H1 (cell line): ENCODE results near the gene UBE2M. TPM values are rescaled to one million over a fixed set of nuclear protein-coding genes. Genes with fewer than 3 reads are reported as not detected.

Experiments used
- CTCF ChIA-PET: fragments of 300-600 bp; sonication (Branson Sonifier 250); formaldehyde crosslinking; loops from one replicate; lab custom pipeline; 2021; ENCODE audit not compliant: partially characterized antibody; lab: Charles Lee
- POLR2A ChIA-PET: fragments of 300-600 bp; sonication (Branson Sonifier 250); formaldehyde crosslinking; loops from one replicate; lab custom pipeline; 2021; ENCODE audit warnings: inconsistent platforms; ENCODE audit not compliant: partially characterized antibody; lab: Charles Lee
- DNase-seq, 2 experiments: peaks; one replicate each; pipeline versions ENCODE4 v3.0.0 to v3.0.0-alpha.2; 2010 to 2022; ENCODE audit warnings: low spot score in 2 of 2, low read depth in 1 of 2, mixed read lengths in 1 of 2
- FAIRE-seq: peaks from 2 replicates; lab custom pipeline; 2011; peaks lifted over from hg19 to GRCh38; lab: Jason Lieb, UNC
- H2AFZ ChIP-seq: 2 replicates; pipeline ENCODE4 v1.8.1; 2012; ENCODE audit warnings: low read length, inconsistent platforms
- H2AK5ac ChIP-seq: 2 replicates; pipeline ENCODE4 v1.6.1; 2013; ENCODE audit warnings: low read depth, low read length
- H2BK120ac ChIP-seq: replicated peaks from 2 replicates; pipeline ENCODE3; 2013; ENCODE audit warnings: low read depth, low read length, inconsistent platforms
- H2BK12ac ChIP-seq: 2 replicates; pipeline ENCODE4 v1.6.1; 2013; ENCODE audit warnings: low read depth, low read length
- H2BK15ac ChIP-seq: 2 replicates; pipeline ENCODE4 v1.6.1; 2013; ENCODE audit warnings: low read length
- H2BK20ac ChIP-seq: 2 replicates; pipeline ENCODE4 v1.6.1; 2013; ENCODE audit warnings: low read length
- H2BK5ac ChIP-seq: 2 replicates; pipeline ENCODE4 v1.6.1; 2013; ENCODE audit warnings: low read depth, low read length
- H3K14ac ChIP-seq: 2 replicates; pipeline ENCODE4 v1.6.1; 2013; ENCODE audit warnings: inconsistent platforms; ENCODE audit not compliant: insufficient read length
- H3K18ac ChIP-seq: 2 replicates; pipeline ENCODE4 v1.6.1; 2013; ENCODE audit warnings: low read length; ENCODE audit errors: extremely low read depth
- H3K23ac ChIP-seq: 2 replicates; pipeline ENCODE4 v1.6.1; 2013; ENCODE audit warnings: inconsistent platforms; ENCODE audit not compliant: insufficient read length
- H3K23me2 ChIP-seq: 2 replicates; pipeline ENCODE4 v1.6.1; 2013; ENCODE audit warnings: low read depth, low read length
- H3K27ac ChIP-seq: 2 replicates; pipeline ENCODE4 v1.6.1; 2011; ENCODE audit warnings: low read depth, low read length, inconsistent platforms
- H3K27me3 ChIP-seq, 4 experiments: replicated peaks in 1 of 4; 1 replicate in 1 of 4; 2 replicates in 3 of 4; pipeline versions ENCODE4 v1.6.1 to v1.8.1; 2011 to 2013; ENCODE audit warnings: low read length in 3 of 4, mild to moderate bottlenecking in 3 of 4, inconsistent platforms in 2 of 4, mixed read lengths in 2 of 4, moderate library complexity in 1 of 4; ENCODE audit not compliant: control insufficient read depth in 3 of 4, insufficient read depth in 3 of 4; ENCODE audit errors: extremely low read depth in 1 of 4
- H3K36me3 ChIP-seq, 4 experiments: 2 replicates each; pipeline versions ENCODE4 v1.6.1 to v1.8.1; 2011 to 2013; ENCODE audit warnings: mild to moderate bottlenecking in 4 of 4, low read length in 3 of 4, moderate library complexity in 2 of 4, control low read depth in 1 of 4, inconsistent platforms in 1 of 4; ENCODE audit not compliant: insufficient read depth in 4 of 4, control insufficient read depth in 2 of 4
- H3K4ac ChIP-seq: replicated peaks from 2 replicates; pipeline ENCODE3; 2013; ENCODE audit warnings: low read length, low read depth, mixed read lengths, inconsistent platforms; ENCODE audit not compliant: insufficient read length
- H3K4me1 ChIP-seq, 4 experiments: replicated peaks in 1 of 4; 1 replicate in 1 of 4; 2 replicates in 3 of 4; pipeline versions ENCODE4 v1.6.1 to v1.8.1; 2011 to 2013; ENCODE audit warnings: low read length in 3 of 4, inconsistent platforms in 2 of 4, mixed read lengths in 1 of 4; ENCODE audit not compliant: insufficient read depth in 4 of 4, control insufficient read depth in 3 of 4
- H3K4me2 ChIP-seq, 2 experiments: 2 replicates each; pipeline versions ENCODE4 v1.6.1 to v1.8.1; 2011 to 2013; ENCODE audit warnings: low read depth in 2 of 2, low read length in 2 of 2, control low read depth in 1 of 2, inconsistent platforms in 1 of 2, mild to moderate bottlenecking in 1 of 2; ENCODE audit not compliant: insufficient read depth in 1 of 2
- H3K4me3 ChIP-seq, 4 experiments: fragments of 200-600, 300-600 bp in 1 of 4; sonication (generic), shearing (Covaris generic), sonication (Bioruptor Twin) in 1 of 4; 2 replicates each; pipeline versions ENCODE4 v1.5.1 to v1.8.1; 2011 to 2016; ENCODE audit warnings: low read length in 4 of 4, low read depth in 3 of 4, control low read depth in 2 of 4, inconsistent platforms in 2 of 4, mild to moderate bottlenecking in 2 of 4, mixed read lengths in 1 of 4, moderate library complexity in 1 of 4; ENCODE audit not compliant: insufficient read depth in 2 of 4; ENCODE audit errors: extremely low read depth in 1 of 4
- H3K56ac ChIP-seq: replicated peaks from 2 replicates; pipeline ENCODE3; 2013; ENCODE audit warnings: low read depth, mild to moderate bottlenecking, mixed read lengths, low read length, inconsistent platforms; ENCODE audit not compliant: insufficient read length
- H3K79me1 ChIP-seq: 2 replicates; pipeline ENCODE4 v1.6.1; 2013; ENCODE audit warnings: low read depth, low read length, control low read depth
- H3K79me2 ChIP-seq, 2 experiments: 2 replicates each; pipeline versions ENCODE4 v1.6.1 to v1.8.1; 2012 to 2013; ENCODE audit warnings: low read length in 2 of 2, mild to moderate bottlenecking in 2 of 2, inconsistent platforms in 1 of 2; ENCODE audit not compliant: insufficient read depth in 2 of 2, control insufficient read depth in 1 of 2
- H3K9ac ChIP-seq, 4 experiments: replicated peaks in 1 of 4; 1 replicate in 1 of 4; 2 replicates in 3 of 4; pipeline versions ENCODE4 v1.6.1 to v1.8.1; 2011 to 2013; ENCODE audit warnings: low read depth in 3 of 4, low read length in 3 of 4, control low read depth in 2 of 4, mild to moderate bottlenecking in 2 of 4, moderate library complexity in 2 of 4, inconsistent platforms in 1 of 4; ENCODE audit errors: extremely low read depth in 1 of 4
- H3K9me3 ChIP-seq, 2 experiments: 2 replicates each; pipeline versions ENCODE4 v1.6.1 to v1.8.1; 2012 to 2013; ENCODE audit warnings: mild to moderate bottlenecking in 2 of 2, moderate library complexity in 2 of 2, control low read depth in 1 of 2, inconsistent platforms in 1 of 2, low read depth in 1 of 2, low read length in 1 of 2, mixed read lengths in 1 of 2; ENCODE audit not compliant: insufficient read depth in 2 of 2
- H4K20me1 ChIP-seq, 2 experiments: replicated peaks in 1 of 2; 2 replicates each; pipeline versions ENCODE3 to v1.8.1; 2011 to 2013; ENCODE audit warnings: inconsistent platforms in 2 of 2, low read length in 2 of 2, mild to moderate bottlenecking in 1 of 2; ENCODE audit not compliant: insufficient read depth in 2 of 2, control insufficient read depth in 1 of 2
- H4K5ac ChIP-seq: 2 replicates; pipeline ENCODE4 v1.6.1; 2013; ENCODE audit warnings: low read length, low read depth, mixed read lengths, inconsistent platforms; ENCODE audit not compliant: insufficient read length
- H4K8ac ChIP-seq: 2 replicates; pipeline ENCODE4 v1.8.0; 2013; ENCODE audit warnings: mild to moderate bottlenecking, moderate library complexity, low read length, inconsistent platforms; ENCODE audit not compliant: insufficient read depth; ENCODE audit errors: extremely low read depth
- H4K91ac ChIP-seq: replicated peaks from 2 replicates; pipeline ENCODE3; 2013; ENCODE audit warnings: low read length, mixed read lengths, inconsistent platforms; ENCODE audit not compliant: insufficient read length
- BRCA1 ChIP-seq: IDR thresholded peaks from 2 replicates; pipeline ENCODE4 v1.6.1; 2012; ENCODE audit warnings: low read depth, low read length, improper control_type of control experiment
- GABPA ChIP-seq: IDR thresholded peaks from 2 replicates; pipeline ENCODE4 v1.6.1; 2011; ENCODE audit warnings: mild to moderate bottlenecking, low read length, moderate library complexity, borderline replicate concordance; ENCODE audit not compliant: insufficient read depth
- NRF1 ChIP-seq: IDR thresholded peaks from 2 replicates; pipeline ENCODE4 v1.6.1; 2011; ENCODE audit warnings: mild to moderate bottlenecking, low read depth, low read length, improper control_type of control experiment
- WGBS, 2 experiments: shearing (Covaris generic) in 1 of 2; methylation state at CpG; one replicate each; pipeline versions ENCODE4 v1.1.6 to v1.1.7; 2013 to 2015; ENCODE audit warnings: low lambda C conversion rate in 2 of 2, mixed read lengths in 2 of 2, inconsistent platforms in 1 of 2, low coverage in 1 of 2, missing lambda C conversion rate in 1 of 2; ENCODE audit not compliant: insufficient replicate concordance in 2 of 2, insufficient coverage in 1 of 2, insufficient read length in 1 of 2; ENCODE audit errors: extremely low coverage in 1 of 2, missing lambda C conversion rate in 1 of 2; 5-methylcytosine and 5-hydroxymethylcytosine counted together
- polyA plus RNA-seq, 7 experiments: library from polyadenylated mRNA; depleted of rRNA in 3 of 7; stranded (reverse) in 5 of 7; unstranded in 2 of 7; fragments of >200 nt in 5 of 7; fragments of 200-250 nt in 2 of 7; gene quantifications; 1 replicate in 5 of 7; 2 replicates in 1 of 7; 4 replicates in 1 of 7; pipeline versions ENCODE4 v1.2.1 to v1.2.3, GENCODE V29; 2011 to 2013; ENCODE audit warnings: missing spikeins in 2 of 7, mixed read lengths in 2 of 7
- total RNA-seq: library from RNA; stranded (reverse); fragmentation: NEBNext Ultra II Directional; extraction: Animal tissue kit (Norgen Biotek cat#: 25700); gene quantifications from 2 replicates; pipeline ENCODE4 v1.2.1, GENCODE V29; 2021
- TF ChIP-seq, protein P1 (sequence below): IDR thresholded peaks from 2 replicates; pipeline ENCODE4 v1.6.1; 2012; ENCODE audit warnings: low read length, inconsistent platforms
- TF ChIP-seq, protein P2 (sequence below): IDR thresholded peaks from 2 replicates; pipeline ENCODE4 v1.6.1; 2011; ENCODE audit warnings: low read depth, mild to moderate bottlenecking, low read length; ENCODE audit not compliant: insufficient read depth

Gene UBE2M
- total and polyA plus RNA-seq, 2 of the 8 experiments (the other 6 are each of a cell fraction or from before 2014, with no cell fraction given), result 93.8 to 114 TPM

- Histone ChIP-seq H3K23ac (no peak overlapping the region), H3K4me1 (peaks cover 0 to 11% (median 1%) of the 10 kb centered on the region in 4 experiments; a peak in 3 of 7 replicates), H3K4ac (no peak overlapping the region), H2AFZ (no peak overlapping the region), H3K27ac (no peak overlapping the region), H3K18ac (no peak overlapping the region), H4K5ac (no peak overlapping the region), H3K56ac (no peak overlapping the region), H3K27me3 (no peaks in the 10 kb centered on the region), H4K91ac (no peak overlapping the region), H4K20me1 (peaks cover 0 to 2% of the 10 kb centered on the region in 2 experiments), H2BK20ac (no peak overlapping the region), H3K79me2 (no peaks in the 10 kb centered on the region), H2BK15ac (no peak overlapping the region), H3K4me2 (peak overlapping the region in 1 of 2 experiments; percentile 63; a peak in 1 of 4 replicates), H3K4me3 (no peak overlapping the region), H2AK5ac (no peak overlapping the region), H2BK12ac (no peak overlapping the region), H2BK5ac (no peak overlapping the region), H3K14ac (no peak overlapping the region), H3K9ac (no peak overlapping the region), H3K79me1 (no peaks in the 10 kb centered on the region), H4K8ac (no peak overlapping the region), H3K23me2 (peaks cover 17% of the 10 kb centered on the region), H2BK120ac (no peak overlapping the region), H3K36me3 (peaks cover 2 to 9% (median 7%) of the 10 kb centered on the region in 4 experiments; a peak in 3 of 8 replicates), H3K9me3 (no peaks in the 10 kb centered on the region)
- no peak for TF ChIP-seq NRF1
- TF ChIP-seq, protein P1, sequence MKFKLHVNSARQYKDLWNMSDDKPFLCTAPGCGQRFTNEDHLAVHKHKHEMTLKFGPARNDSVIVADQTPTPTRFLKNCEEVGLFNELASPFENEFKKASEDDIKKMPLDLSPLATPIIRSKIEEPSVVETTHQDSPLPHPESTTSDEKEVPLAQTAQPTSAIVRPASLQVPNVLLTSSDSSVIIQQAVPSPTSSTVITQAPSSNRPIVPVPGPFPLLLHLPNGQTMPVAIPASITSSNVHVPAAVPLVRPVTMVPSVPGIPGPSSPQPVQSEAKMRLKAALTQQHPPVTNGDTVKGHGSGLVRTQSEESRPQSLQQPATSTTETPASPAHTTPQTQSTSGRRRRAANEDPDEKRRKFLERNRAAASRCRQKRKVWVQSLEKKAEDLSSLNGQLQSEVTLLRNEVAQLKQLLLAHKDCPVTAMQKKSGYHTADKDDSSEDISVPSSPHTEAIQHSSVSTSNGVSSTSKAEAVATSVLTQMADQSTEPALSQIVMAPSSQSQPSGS, result no peak
- TF ChIP-seq, protein P2, sequence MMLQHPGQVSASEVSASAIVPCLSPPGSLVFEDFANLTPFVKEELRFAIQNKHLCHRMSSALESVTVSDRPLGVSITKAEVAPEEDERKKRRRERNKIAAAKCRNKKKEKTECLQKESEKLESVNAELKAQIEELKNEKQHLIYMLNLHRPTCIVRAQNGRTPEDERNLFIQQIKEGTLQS, result no peak
- TF ChIP-seq GABPA, result no peak
- no peak for TF ChIP-seq BRCA1
- CTCF ChIA-PET, result interaction anchor here (0.7 to 2.4 kb wide), 5 partner anchors 9 to 71 kb away, joined by 3 to 14 read pairs (median 5); partner anchors contain the start of genes TRIM28 and ZBTB45
- POLR2A ChIA-PET, result interaction anchor here (0.6 to 17.2 kb wide), 4 partner anchors 11 to 1182 kb away, joined by 3 to 434 read pairs (median 42); partner anchors contain the start of genes CHMP2A, TRIM28, UBE2M and ZBTB45
- FAIRE-seq (no peak), DNase-seq (no peak)
- 91% methylated on average over 8 of the region's 8 CpGs; no CpG with 5 or more reads in 1 of the 2 experiments for WGBS, 2 experiments
Observed at GRCh38 chr19:58571575-58571947, 13.2 kb upstream of the UBE2M start.
